CD14-positive monocyte (primary cell): Measurements from ENCODE around the gene PGAM4. TPM values are rescaled to one million over a fixed set of nuclear protein-coding genes. Genes with fewer than 3 reads are reported as not detected.

Source experiments
- DNase-seq, 3 donors: peaks; one replicate each; pipeline ENCODE4 v3.0.0-alpha.2; 2011 to 2022
- H2AFZ ChIP-seq: 2 replicates; pipeline ENCODE4 v1.6.0; 2012; ENCODE audit warnings: mild to moderate bottlenecking, low read depth, low read length, inconsistent platforms; ENCODE audit not compliant: insufficient read depth, poor library complexity, severe bottlenecking
- H3K27ac ChIP-seq, 2 donors: 1 replicate in 1 of 2; 2 replicates in 1 of 2; pipeline ENCODE4 v1.5.1; 2012 to 2013; ENCODE audit warnings: low read length in 2 of 2, control low read depth in 1 of 2, inconsistent platforms in 1 of 2, low read depth in 1 of 2, mild to moderate bottlenecking in 1 of 2
- H3K27me3 ChIP-seq, 2 donors: one replicate each; pipeline versions ENCODE4 v1.6.0 to v1.6.1; 2011 to 2013; ENCODE audit warnings: low read length in 2 of 2; ENCODE audit not compliant: control insufficient read depth in 2 of 2, insufficient read depth in 2 of 2
- H3K36me3 ChIP-seq, 2 donors: replicated peaks in 1 of 2; 1 replicate in 1 of 2; 2 replicates in 1 of 2; pipeline versions ENCODE4 v1.5.1 to v1.6.1; 2012 to 2013; ENCODE audit warnings: low read length in 2 of 2, control low read depth in 1 of 2, inconsistent platforms in 1 of 2, mild to moderate bottlenecking in 1 of 2; ENCODE audit not compliant: insufficient read depth in 2 of 2, control insufficient read depth in 1 of 2
- H3K4me1 ChIP-seq, 2 donors: 1 replicate in 1 of 2; 2 replicates in 1 of 2; pipeline versions ENCODE4 v1.5.1 to v1.6.1; 2012 to 2013; ENCODE audit warnings: low read length in 2 of 2, control low read depth in 1 of 2, inconsistent platforms in 1 of 2, mild to moderate bottlenecking in 1 of 2, moderate library complexity in 1 of 2; ENCODE audit not compliant: insufficient read depth in 2 of 2, control insufficient read depth in 1 of 2
- H3K4me2 ChIP-seq: replicated peaks from 2 replicates; pipeline ENCODE3; 2012; ENCODE audit warnings: low read length, moderate library complexity, mild to moderate bottlenecking; ENCODE audit not compliant: poor library complexity, severe bottlenecking; ENCODE audit errors: extremely low read depth
- H3K4me3 ChIP-seq, 3 experiments: fragments of 200-600 bp in 1 of 3; sonication (generic) in 1 of 3; replicated peaks in 1 of 3; 1 replicate in 2 of 3; 2 replicates in 1 of 3; pipeline ENCODE4 v1.5.1; 2011 to 2013; ENCODE audit warnings: low read length in 3 of 3, mild to moderate bottlenecking in 3 of 3, control low read depth in 2 of 3, low read depth in 2 of 3, inconsistent platforms in 1 of 3, moderate library complexity in 1 of 3
- H3K79me2 ChIP-seq: 2 replicates; pipeline ENCODE4 v1.6.0; 2012; ENCODE audit warnings: mild to moderate bottlenecking, control low read depth, inconsistent platforms, low read length, moderate library complexity; ENCODE audit not compliant: insufficient read depth
- H3K9ac ChIP-seq: 2 replicates; pipeline ENCODE4 v1.6.0; 2017; ENCODE audit warnings: low read length, mild to moderate bottlenecking; ENCODE audit not compliant: insufficient read depth, poor library complexity, severe bottlenecking
- H3K9me3 ChIP-seq, 2 donors: replicated peaks in 1 of 2; 1 replicate in 1 of 2; 2 replicates in 1 of 2; pipeline versions ENCODE4 v1.5.1 to v1.6.1; 2012 to 2013; ENCODE audit warnings: low read length in 2 of 2, control low read depth in 1 of 2; ENCODE audit not compliant: control insufficient read depth in 1 of 2, insufficient read depth in 1 of 2
- H4K20me1 ChIP-seq: 2 replicates; pipeline ENCODE4 v1.6.0; 2012; ENCODE audit warnings: mild to moderate bottlenecking, low read length, control low read depth, moderate library complexity; ENCODE audit not compliant: insufficient read depth
- H3K27ac Mint-ChIP-seq, 7 donors: one replicate each; pipeline ENCODE4 v1.8.0; 2020; ENCODE audit warnings: mild to moderate bottlenecking in 7 of 7, mixed read lengths in 7 of 7, moderate library complexity in 6 of 7, inconsistent platforms in 2 of 7
- H3K27me3 Mint-ChIP-seq, 3 donors: one replicate each; pipeline ENCODE4 v1.8.0; 2021 to 2022; ENCODE audit warnings: low read depth in 3 of 3, mild to moderate bottlenecking in 3 of 3, mixed read lengths in 3 of 3, moderate library complexity in 3 of 3, inconsistent platforms in 1 of 3
- H3K36me3 Mint-ChIP-seq, 2 donors: one replicate each; pipeline ENCODE4 v1.8.0; 2020; ENCODE audit warnings: mixed read lengths in 2 of 2, inconsistent platforms in 1 of 2, mild to moderate bottlenecking in 1 of 2
- H3K4me1 Mint-ChIP-seq: one replicate; pipeline ENCODE4 v1.8.0; 2020; ENCODE audit warnings: mild to moderate bottlenecking, mixed read lengths
- H3K4me3 Mint-ChIP-seq, 2 donors: one replicate each; pipeline ENCODE4 v1.8.0; 2020; ENCODE audit warnings: mild to moderate bottlenecking in 2 of 2, mixed read lengths in 2 of 2, moderate library complexity in 1 of 2
- H3K9me3 Mint-ChIP-seq, 7 donors: one replicate each; pipeline ENCODE4 v1.8.0; 2020 to 2022; ENCODE audit warnings: mixed read lengths in 7 of 7, mild to moderate bottlenecking in 6 of 7, moderate library complexity in 6 of 7, inconsistent platforms in 2 of 7
- WGBS: methylation state at CpG from one replicate; pipeline ENCODE4 v1.1.5; 2013; ENCODE audit warnings: missing lambda C conversion rate; ENCODE audit not compliant: insufficient coverage; 5-methylcytosine and 5-hydroxymethylcytosine counted together
- intact Hi-C, 2 donors: fragments of 100-400 bp; cut with micrococcal nuclease; formaldehyde crosslinking; loops; one replicate each; pipeline versions ENCODE4 v1.15.0 to v1.15.1; 2023
- polyA plus RNA-seq, 3 donors: library from polyadenylated mRNA; depleted of rRNA in 1 of 3; unstranded in 2 of 3; stranded (reverse) in 1 of 3; fragments of 300-500 nt in 2 of 3; fragments of >200 nt in 1 of 3; fragmentation: Illumina TruSeq in 2 of 3; gene quantifications; 1 replicate in 2 of 3; 2 replicates in 1 of 3; pipeline ENCODE4 v1.2.3, GENCODE V29; 2012 to 2021
- TF ChIP-seq, protein P1 (sequence below): fragments of 200-600 bp; IDR thresholded peaks from one replicate; pipeline ENCODE4 v1.8.0; 2022; ENCODE audit warnings: antibody characterized with exemption, mild to moderate bottlenecking

PGAM4 gene
- polyA plus RNA-seq, 3 donors, result not detected

GRCh38 chrX:77977095-77977494, 7.7 kb upstream of the PGAM4 start:
- Histone ChIP-seq H3K36me3 (no peaks in the 10 kb centered on the region), H3K9me3 (no peaks in the 10 kb centered on the region), H3K4me2 (no peak overlapping the region), H3K27ac (no peak overlapping the region), H3K4me1 (no peaks in the 10 kb centered on the region), H3K9ac (no peak overlapping the region), H3K79me2 (no peaks in the 10 kb centered on the region), H4K20me1 (no peaks in the 10 kb centered on the region), H3K4me3 (no peak overlapping the region), H3K27me3 (no peaks in the 10 kb centered on the region), H2AFZ (no peak overlapping the region)
- H3K27me3 Mint-ChIP-seq, result peaks cover 0 to 2% (median 0%) of the 10 kb centered on the region in 3 donors
- no peak overlapping the region for H3K4me3 Mint-ChIP-seq
- no peak for DNase-seq
- peaks cover 3 to 11% of the 10 kb centered on the region in 2 donors for H3K36me3 Mint-ChIP-seq
- intact Hi-C loops, result no loop called here
- H3K4me1 Mint-ChIP-seq, result no peaks in the 10 kb centered on the region
- TF ChIP-seq, protein P1, sequence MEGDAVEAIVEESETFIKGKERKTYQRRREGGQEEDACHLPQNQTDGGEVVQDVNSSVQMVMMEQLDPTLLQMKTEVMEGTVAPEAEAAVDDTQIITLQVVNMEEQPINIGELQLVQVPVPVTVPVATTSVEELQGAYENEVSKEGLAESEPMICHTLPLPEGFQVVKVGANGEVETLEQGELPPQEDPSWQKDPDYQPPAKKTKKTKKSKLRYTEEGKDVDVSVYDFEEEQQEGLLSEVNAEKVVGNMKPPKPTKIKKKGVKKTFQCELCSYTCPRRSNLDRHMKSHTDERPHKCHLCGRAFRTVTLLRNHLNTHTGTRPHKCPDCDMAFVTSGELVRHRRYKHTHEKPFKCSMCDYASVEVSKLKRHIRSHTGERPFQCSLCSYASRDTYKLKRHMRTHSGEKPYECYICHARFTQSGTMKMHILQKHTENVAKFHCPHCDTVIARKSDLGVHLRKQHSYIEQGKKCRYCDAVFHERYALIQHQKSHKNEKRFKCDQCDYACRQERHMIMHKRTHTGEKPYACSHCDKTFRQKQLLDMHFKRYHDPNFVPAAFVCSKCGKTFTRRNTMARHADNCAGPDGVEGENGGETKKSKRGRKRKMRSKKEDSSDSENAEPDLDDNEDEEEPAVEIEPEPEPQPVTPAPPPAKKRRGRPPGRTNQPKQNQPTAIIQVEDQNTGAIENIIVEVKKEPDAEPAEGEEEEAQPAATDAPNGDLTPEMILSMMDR, result no peak
- no peak overlapping the region for H3K27ac Mint-ChIP-seq
- no peaks in the 10 kb centered on the region for H3K9me3 Mint-ChIP-seq

GRCh38 chrX:77975755-77976154, 6.3 kb upstream of the PGAM4 start:
- Mint-ChIP-seq H3K4me3 (no peak overlapping the region), H3K27me3 (peaks cover 0 to 2% (median 0%) of the 10 kb centered on the region in 3 donors), H3K4me1 (no peaks in the 10 kb centered on the region), H3K36me3 (peaks cover 3 to 11% of the 10 kb centered on the region in 2 donors), H3K27ac (no peak overlapping the region), H3K9me3 (no peaks in the 10 kb centered on the region)
- WGBS, result no CpG with 5 or more reads among the region's 2 CpGs
- Histone ChIP-seq H3K9me3 (no peaks in the 10 kb centered on the region), H3K9ac (no peak overlapping the region), H3K4me3 (no peak overlapping the region), H3K27me3 (no peaks in the 10 kb centered on the region), H2AFZ (no peak overlapping the region), H4K20me1 (no peaks in the 10 kb centered on the region), H3K27ac (no peak overlapping the region), H3K79me2 (no peaks in the 10 kb centered on the region), H3K4me1 (no peaks in the 10 kb centered on the region), H3K4me2 (no peak overlapping the region), H3K36me3 (no peaks in the 10 kb centered on the region)
- TF ChIP-seq, protein P1, result no peak
- no peak for DNase-seq
- intact Hi-C loops, result no loop called here
